Mesenteric fat pad (tissue), 1 donor: Measurements from ENCODE around the gene VWA8. TPM values are rescaled to one million over a fixed set of nuclear protein-coding genes. Genes with fewer than 3 reads are reported as not detected.
"Not testable (repeated sequence)": the region's sequence is repeated elsewhere in the genome, so short reads cannot be mapped to it uniquely, and the experiment has no call there.

ENCODE experiments used
- DNase-seq: peaks from one replicate; pipeline ENCODE4 v3.0.0-alpha.2; 2020; ENCODE audit warnings: low spot score
- total RNA-seq: library from RNA; stranded (reverse); fragmentation: NEBNext Ultra II Directional; extraction: Animal tissue kit (Norgen Biotek cat#: 25700); gene quantifications from one replicate; pipeline ENCODE4 v1.2.1, GENCODE V29; 2021
- donor health status: DM: yes; HTN: yes; CAD: no.

VWA8 gene
- total RNA-seq, 1 donor from 2014 or later: 17.9 TPM

DNA sequence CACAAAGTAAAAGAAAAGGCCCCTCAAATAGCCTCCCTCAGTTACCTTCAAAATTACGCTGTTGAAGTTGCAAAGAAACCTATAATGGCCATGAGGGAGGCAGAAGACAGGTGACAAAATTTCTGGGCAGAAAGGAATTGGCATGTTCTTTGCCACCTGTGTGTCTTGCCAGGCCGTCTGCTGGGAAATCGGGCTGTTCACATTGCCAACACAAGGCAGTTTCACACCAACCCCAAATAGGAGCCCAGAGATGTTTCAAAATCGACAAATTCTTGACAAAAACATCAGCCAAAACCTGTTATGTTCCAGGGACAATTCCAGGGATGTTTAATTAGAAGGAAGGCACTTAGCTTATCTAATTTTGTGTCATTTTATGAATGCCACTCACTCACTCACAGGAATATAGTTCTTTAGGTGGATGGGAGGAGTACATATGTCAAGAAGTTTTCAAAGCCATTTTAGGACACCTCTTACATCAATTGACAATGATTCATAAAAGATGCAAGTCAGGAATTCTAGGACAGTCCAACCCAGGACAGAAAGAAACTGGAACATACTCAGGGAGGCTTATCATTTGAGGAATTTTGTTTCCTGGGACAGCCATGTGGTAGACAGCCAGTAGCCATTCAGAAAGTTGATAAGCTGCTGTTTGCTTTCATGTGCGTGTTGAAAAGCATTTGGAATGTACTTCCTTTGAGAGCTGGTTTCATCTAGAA is 339.0 kb downstream of the VWA8 start:
- no peak for DNase-seq

DNA sequence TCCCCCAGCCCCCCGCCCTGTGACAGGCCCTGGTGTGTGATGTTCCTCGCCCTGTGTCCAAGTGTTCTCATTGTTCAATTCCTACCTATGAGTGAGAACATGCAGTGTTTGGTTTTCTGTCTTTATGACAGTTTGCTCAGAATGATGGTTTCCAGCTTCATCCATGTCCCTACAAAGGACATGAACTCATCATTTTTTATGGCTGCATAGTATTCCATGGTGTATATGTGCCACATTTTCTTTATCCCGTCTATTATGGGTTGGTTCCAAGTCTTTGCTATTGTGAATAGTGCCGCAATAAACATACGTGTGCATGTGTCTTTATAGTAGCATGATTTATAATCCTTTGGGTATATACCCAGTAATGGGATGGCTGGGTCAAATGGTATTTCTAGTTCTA is 343.3 kb downstream of the VWA8 start:
- not testable (repeated sequence) for DNase-seq

GRCh38 chr13:41616151-41616550 is 344.8 kb downstream of the VWA8 start:
- no peak for DNase-seq

DNA sequence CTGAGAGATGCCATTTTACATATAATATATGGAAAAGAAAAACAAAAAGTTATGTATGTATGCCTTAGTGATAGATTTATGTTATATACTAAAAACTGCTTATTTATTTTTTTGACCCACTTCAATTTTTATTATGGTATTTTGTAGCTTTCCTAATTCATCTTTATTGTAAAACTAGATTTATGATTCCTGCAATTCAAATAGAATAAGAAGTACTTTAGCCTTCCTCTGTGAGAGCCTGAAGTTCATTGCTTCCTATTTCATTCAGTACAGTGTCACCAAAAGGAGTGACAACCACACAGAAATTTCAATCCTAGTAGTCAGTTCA is 345.4 kb downstream of the VWA8 start:
- no peak for DNase-seq

DNA sequence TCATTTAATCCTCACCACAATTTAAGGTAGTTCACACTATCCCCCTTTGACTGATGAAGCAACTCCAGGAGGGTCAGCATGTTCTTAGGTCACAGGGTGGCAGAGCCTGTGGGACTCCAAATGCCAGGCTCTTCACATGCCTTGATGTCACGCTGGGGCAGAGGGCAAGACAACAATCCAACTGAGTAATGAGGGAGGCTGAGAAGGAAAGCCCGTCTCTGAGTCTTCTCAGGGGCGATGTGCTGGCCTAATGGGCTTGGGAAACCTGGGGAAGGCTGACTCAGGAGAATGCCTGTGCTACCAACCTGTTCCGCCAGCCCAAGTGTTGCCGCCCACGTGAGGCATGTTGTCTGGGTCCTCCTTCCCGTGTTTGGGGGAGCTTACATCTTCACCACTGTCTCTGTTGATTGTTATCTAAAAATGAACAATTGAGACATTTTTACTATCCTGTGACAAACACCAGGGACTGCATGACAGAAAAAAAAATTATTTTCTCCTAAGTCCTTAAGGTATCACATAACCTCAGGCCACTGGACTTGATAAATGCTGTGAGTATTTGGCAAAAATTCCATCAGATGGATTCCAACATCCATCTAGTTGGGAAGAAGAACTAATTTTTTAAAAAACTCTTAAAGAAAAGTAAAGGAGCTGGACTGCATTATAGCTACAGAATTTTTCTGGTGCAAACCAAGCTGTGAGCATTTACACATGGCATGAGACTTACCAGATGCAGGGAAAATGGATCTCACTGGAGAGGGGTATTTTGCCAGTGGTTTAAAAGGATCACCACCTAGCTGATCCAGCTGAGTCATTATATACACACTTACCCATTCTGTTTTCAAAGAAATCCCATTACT is 346.0 kb downstream of the VWA8 start:
- no peak for DNase-seq

DNA sequence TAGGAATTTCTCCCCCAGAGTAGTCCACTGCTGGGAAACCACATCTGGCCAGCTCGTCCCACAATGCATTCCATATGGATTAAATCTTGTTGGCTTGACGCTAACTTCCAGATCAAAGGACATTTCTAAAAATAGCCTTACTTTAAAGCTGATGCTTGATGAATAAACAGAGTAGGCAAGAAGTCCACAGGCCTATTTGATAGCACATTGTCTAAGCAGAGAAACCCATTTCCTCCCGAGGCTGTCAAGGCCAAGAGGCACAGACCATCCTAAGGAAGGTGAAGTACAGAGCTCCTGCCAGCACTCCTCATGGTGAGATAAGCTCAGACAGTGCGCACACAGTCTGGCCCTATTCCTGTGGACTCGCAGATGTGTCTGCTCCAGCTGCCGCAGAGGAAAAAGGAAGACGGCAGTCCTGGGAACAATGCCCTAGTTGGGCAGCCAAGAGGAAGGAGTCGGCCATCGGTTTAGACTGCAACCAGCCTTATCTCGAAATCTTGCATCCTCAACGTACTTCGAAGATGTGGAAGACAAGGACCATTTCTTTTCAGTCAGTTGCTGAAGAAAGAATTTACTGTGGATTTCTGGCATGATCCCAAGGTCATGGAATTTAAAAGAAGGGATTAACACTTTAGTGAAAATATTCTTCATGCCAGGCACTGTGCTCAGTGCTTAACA is 346.8 kb downstream of the VWA8 start:
- DNase-seq: no peak

DNA sequence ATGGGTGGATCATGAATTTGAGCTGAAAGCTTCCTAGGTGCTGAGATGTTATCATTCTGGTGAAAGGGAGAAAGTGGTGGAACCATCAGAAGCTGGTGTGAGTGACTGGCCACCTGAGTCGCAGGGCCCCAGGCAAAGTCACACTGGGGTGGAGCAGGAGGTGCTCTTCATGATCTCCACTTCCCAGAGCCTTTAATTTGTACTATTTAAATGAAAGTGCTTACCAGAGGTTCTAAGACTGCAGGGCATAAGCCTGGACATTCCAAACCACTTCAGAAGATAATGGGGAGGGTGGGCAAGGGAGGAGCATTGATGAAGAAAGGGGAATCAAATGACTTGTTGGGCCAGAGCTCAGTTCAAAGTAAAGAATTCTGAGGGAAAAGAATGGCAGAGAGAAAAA is 347.4 kb downstream of the VWA8 start:
- no peak for DNase-seq

- DNase-seq: no peak
These were observed 349.5 kb downstream of the VWA8 start for GRCh38 chr13:41611385-41611784.

GRCh38 chr13:41610404-41610803 is 350.5 kb downstream of the VWA8 start:
- no peak for DNase-seq

DNA sequence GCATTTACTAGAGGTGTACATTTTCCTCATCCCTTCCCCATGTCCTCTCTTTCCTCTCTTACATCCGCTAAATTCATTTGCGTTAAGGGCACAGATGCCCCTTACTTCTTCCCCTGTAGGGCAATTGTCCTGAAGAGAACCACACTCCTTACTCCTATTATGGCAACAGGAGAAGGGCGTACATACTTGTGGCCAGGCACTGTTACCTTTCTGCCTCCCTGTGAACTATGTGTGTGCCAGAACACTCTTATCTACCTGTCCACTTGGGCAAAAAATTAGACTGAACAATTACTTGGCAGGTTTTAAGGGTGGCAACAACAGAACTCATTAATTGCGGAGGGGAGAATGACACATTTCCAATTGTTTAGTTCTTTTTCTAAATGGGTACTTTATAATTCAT is 351.1 kb downstream of the VWA8 start:
- no peak for DNase-seq

GRCh38 chr13:41608839-41609177 is 352.1 kb downstream of the VWA8 start:
- DNase-seq: no peak

GRCh38 chr13:41608111-41608838 is 352.6 kb downstream of the VWA8 start:
- no peak for DNase-seq

- no peak for DNase-seq
These were observed 354.3 kb downstream of the VWA8 start for GRCh38 chr13:41606646-41607045.

DNA sequence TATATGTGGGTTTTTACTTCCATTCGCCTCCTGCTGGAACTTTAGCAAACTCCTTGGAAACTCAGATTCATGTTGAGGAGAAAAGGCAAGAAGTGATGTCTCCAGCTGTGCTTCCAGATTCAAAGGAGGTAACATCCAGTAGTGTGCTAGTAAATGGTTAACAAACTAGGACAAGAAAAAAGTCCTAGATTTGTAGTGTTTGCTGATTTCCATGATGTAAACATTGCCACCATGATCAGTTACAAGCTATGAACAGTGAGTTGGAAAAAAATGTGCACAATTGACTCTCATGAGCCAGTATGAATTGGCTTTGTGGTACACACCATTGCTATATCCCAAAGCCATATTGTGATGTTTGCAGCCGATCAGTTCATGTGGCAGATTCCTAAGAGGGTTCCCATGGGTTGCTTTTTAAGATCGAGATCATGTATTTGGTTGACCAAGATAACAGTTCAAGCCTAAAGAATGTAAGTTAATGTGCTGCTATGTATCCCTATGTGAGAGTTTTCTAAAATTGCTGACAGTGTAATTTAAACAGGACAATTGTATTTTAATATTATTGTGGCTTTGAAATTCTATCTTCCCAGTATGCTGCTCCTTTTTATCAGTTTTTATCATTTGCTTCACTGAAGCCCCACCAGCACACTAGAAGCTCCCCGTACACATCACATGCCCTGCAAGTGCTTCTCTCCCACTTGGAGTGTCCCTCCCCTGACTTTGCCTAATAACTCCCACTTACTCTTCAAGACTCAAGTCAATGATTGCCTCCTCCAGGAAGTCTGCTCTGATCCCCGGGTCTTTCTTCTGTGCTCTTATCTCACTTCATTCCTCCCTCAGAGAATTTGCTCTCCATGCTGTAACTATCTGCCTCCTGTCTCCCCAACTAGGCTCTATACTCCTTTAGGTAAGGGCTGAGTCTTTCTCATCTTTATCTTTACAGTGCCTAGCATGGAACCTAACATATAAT is 355.3 kb downstream of the VWA8 start:
- DNase-seq: no peak

- DNase-seq: no peak
These were observed 357.0 kb downstream of the VWA8 start for GRCh38 chr13:41603917-41604316.

DNA sequence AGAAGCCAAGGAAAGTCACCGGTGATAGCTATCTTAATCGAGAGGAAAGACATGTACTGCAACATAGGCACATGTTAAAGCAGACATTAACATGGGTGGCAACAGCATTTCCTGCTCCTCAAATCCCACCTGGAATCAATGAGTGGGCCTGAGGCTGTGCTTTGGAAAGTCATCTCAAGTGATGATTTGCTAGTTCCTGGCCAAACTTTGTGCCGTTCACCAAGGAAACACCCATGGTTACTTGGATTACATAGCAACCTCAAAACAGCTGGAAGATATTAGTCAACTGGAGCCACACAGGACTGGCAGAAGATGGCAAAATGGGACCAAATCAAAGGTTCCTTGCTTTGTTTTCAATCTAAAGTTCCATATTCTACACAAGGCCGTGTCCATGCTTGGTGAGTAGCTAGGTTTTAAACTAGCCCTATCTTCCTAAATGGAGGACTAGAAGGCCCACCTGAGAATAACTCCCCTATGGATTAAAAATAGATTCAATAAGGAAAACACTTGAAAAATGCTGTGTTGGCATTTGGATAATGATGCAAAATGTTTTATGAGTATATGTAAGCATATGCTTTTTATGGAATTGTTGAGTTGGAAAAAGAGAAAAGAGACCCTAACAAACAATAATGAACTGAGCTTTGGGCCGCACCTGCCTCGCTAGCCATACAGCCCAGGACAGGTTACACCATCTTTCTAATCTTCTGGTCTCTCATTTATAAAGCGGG is 359.0 kb downstream of the VWA8 start:
- no peak for DNase-seq

DNA sequence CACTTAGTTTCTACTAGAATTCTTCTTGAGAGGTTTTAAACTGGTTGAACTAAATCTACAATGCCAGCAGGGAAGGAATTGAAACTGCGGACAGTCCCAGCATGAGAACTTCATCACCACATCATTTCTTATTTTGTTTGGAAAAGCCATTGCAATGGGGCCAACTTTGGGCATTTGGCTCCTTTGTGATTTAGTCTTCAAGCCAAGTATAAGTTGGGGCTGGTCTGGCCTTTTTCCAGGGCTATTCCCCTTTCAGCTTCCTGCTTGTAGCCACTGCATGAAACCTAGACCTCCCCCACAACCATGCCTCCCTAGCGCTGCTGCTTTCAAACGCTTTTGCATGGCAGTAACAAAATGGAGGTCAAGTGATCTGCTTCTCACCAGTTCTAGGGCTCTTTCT is 361.3 kb downstream of the VWA8 start:
- DNase-seq: no peak

- DNase-seq: no peak
These were observed 363.4 kb downstream of the VWA8 start for GRCh38 chr13:41597348-41598041.

GRCh38 chr13:41596190-41596589 is 364.7 kb downstream of the VWA8 start:
- DNase-seq: no peak
